ENCODE measurements around the gene FCRL4. TPM values are rescaled to one million over a fixed set of nuclear protein-coding genes. Genes with fewer than 3 reads are reported as not detected.

FCRL4 gene
- polyA plus RNA-seq, 1 donor (not counting 4 experiments of a cell fraction or from before 2014, with no cell fraction given): not detected

GRCh38 chr1:157562515-157562914, 35.4 kb downstream of the FCRL4 start:
- Histone ChIP-seq H3K36me3 (ENCODE audit: control insufficient read depth in 2 of 2, extremely low read depth in 1 of 2, insufficient read depth in 2 of 2, low read length in 2 of 2) (no peaks in the 10 kb centered on the region), H4K20me1 (ENCODE audit: control insufficient read depth, extremely low read depth, insufficient read depth, low read length) (no peaks in the 10 kb centered on the region), H3K27ac (ENCODE audit: control insufficient read depth, insufficient read depth, low read length) (no peak overlapping the region), H3K27me3 (ENCODE audit: control insufficient read depth, extremely low read depth, insufficient read depth, low read length) (no peaks in the 10 kb centered on the region), H3K9ac (ENCODE audit: control insufficient read depth, extremely low read depth, insufficient read depth, low read length) (no peak overlapping the region), H3K4me1 (ENCODE audit: control insufficient read depth, extremely low read depth, insufficient read depth, low read length) (no peaks in the 10 kb centered on the region), H3K9me1 (ENCODE audit: control insufficient read depth, extremely low read depth, insufficient read depth, low read length) (no peaks in the 10 kb centered on the region), H3K79me2 (ENCODE audit: control insufficient read depth, insufficient read depth, low read length) (no peaks in the 10 kb centered on the region), H3K4me3 (ENCODE audit: control insufficient read depth in 2 of 3, extremely low read depth in 1 of 3, insufficient read depth in 2 of 3, low read depth in 1 of 3, low read length in 3 of 3) (no peak overlapping the region), H3K9me3 (ENCODE audit: control insufficient read depth, low read depth, low read length) (no peaks in the 10 kb centered on the region), H3K4me2 (ENCODE audit: control insufficient read depth, extremely low read depth, insufficient read depth, low read depth, low read length) (no peak overlapping the region), H2AFZ (ENCODE audit: control insufficient read depth, low read length) (no peak overlapping the region)
- DNase-seq (ENCODE audit: low read depth, low spot score) (no peak), FAIRE-seq (no peak)
- TF ChIP-seq CTCF (optimal IDR thresholded peaks at IDR 0.05 in 1 of 3, IDR thresholded peaks at IDR 0.05 in 1 of 3, conservative IDR thresholded peaks at IDR 0.05 in 1 of 3; ENCODE audit: extremely low read depth in 1 of 3, insufficient read depth in 2 of 3, low read length in 3 of 3): no peak
- TF ChIP-seq EZH2 (IDR thresholded peaks at IDR 0.05; ENCODE audit: low read length): no peak
- dilution Hi-C loops (cut with MboI; ENCODE audit: extremely low pct_ligation_motif_present, low sequenced_read_pairs): no loop called here

- Histone ChIP-seq H2AFZ (ENCODE audit: control insufficient read depth, low read length) (no peak overlapping the region), H3K27me3 (ENCODE audit: control insufficient read depth, extremely low read depth, insufficient read depth, low read length) (no peaks in the 10 kb centered on the region), H4K20me1 (ENCODE audit: control insufficient read depth, extremely low read depth, insufficient read depth, low read length) (no peaks in the 10 kb centered on the region), H3K9ac (ENCODE audit: control insufficient read depth, extremely low read depth, insufficient read depth, low read length) (no peak overlapping the region), H3K9me1 (ENCODE audit: control insufficient read depth, extremely low read depth, insufficient read depth, low read length) (no peaks in the 10 kb centered on the region), H3K27ac (ENCODE audit: control insufficient read depth, insufficient read depth, low read length) (no peak overlapping the region), H3K4me1 (ENCODE audit: control insufficient read depth, extremely low read depth, insufficient read depth, low read length) (no peaks in the 10 kb centered on the region), H3K79me2 (ENCODE audit: control insufficient read depth, insufficient read depth, low read length) (no peaks in the 10 kb centered on the region), H3K36me3 (ENCODE audit: control insufficient read depth in 2 of 2, extremely low read depth in 1 of 2, insufficient read depth in 2 of 2, low read length in 2 of 2) (no peaks in the 10 kb centered on the region), H3K9me3 (ENCODE audit: control insufficient read depth, low read depth, low read length) (no peaks in the 10 kb centered on the region), H3K4me3 (ENCODE audit: control insufficient read depth in 2 of 3, extremely low read depth in 1 of 3, insufficient read depth in 2 of 3, low read depth in 1 of 3, low read length in 3 of 3) (no peak overlapping the region), H3K4me2 (ENCODE audit: control insufficient read depth, extremely low read depth, insufficient read depth, low read depth, low read length) (no peak overlapping the region)
- FAIRE-seq (no peak), DNase-seq (ENCODE audit: low read depth, low spot score) (no peak)
- dilution Hi-C loops (cut with MboI; ENCODE audit: extremely low pct_ligation_motif_present, low sequenced_read_pairs): no loop called here
- TF ChIP-seq EZH2 (IDR thresholded peaks at IDR 0.05; ENCODE audit: low read length) (no peak), CTCF (optimal IDR thresholded peaks at IDR 0.05 in 1 of 3, IDR thresholded peaks at IDR 0.05 in 1 of 3, conservative IDR thresholded peaks at IDR 0.05 in 1 of 3; ENCODE audit: extremely low read depth in 1 of 3, insufficient read depth in 2 of 3, low read length in 3 of 3) (no peak)
These were observed 39.8 kb downstream of the FCRL4 start for GRCh38 chr1:157558119-157558518.

All from keratinocyte (primary cell).